Activated CD4-positive, alpha-beta T cell treated with anti-CD3 and anti-CD28 coated beads, Interleukin-2, amount 50 U/mL, for 16 hours (primary cell): ENCODE results near the gene ARHGAP10.
"Not testable (repeated sequence)": the region's sequence is repeated elsewhere in the genome, so short reads cannot be mapped to it uniquely, and the experiment has no call there.

Experiments
- DNase-seq: peaks from one replicate; pipeline ENCODE4 v3.0.0-alpha.2; 2020

The ARHGAP10 gene

DNA sequence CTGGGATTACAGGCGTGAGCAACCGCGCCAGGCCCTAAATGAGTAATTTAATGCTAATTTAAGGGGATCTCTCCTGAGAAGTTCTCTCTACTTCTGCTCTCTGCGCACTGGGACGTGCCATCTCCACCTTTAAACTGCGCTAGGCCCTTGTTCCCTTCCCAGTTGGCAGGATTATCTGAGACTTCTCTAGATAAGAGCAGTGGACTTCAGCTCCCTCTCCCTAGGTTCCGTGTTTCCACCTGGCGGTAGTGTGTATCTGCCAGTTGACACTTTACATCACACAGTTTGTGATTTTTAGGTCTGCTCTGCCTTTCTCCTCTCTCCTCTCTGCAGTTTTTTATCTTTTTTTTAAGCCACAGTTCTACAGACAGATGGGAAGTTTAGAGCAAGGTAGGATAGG lies 40.2 kb downstream of the ARHGAP10 start:
- no peak for DNase-seq

DNA sequence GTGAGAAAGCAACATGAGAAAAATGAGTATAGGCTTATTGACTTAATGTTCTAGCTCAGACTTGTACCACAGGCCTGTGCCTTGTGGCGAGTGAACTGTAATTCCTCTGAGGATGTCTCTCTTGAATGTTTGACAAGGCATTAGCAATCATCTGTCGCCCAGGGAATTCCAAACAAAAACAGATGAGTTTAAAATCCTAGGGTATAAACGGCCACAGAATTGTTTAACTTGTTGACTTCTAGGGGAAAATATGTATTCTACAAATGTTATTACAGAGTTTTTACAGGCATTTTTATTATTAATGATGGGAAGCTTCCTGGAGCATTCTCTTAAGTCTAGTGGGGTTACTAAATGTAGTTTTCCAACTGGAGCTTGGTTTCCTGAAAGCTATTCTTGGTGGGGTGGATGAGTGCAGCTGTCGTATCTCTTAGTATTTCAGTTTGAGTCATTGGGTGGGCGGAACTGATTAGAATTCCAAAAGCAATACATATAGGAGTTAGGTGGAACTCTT lies 40.6 kb downstream of the ARHGAP10 start:
- DNase-seq, result no peak

DNA sequence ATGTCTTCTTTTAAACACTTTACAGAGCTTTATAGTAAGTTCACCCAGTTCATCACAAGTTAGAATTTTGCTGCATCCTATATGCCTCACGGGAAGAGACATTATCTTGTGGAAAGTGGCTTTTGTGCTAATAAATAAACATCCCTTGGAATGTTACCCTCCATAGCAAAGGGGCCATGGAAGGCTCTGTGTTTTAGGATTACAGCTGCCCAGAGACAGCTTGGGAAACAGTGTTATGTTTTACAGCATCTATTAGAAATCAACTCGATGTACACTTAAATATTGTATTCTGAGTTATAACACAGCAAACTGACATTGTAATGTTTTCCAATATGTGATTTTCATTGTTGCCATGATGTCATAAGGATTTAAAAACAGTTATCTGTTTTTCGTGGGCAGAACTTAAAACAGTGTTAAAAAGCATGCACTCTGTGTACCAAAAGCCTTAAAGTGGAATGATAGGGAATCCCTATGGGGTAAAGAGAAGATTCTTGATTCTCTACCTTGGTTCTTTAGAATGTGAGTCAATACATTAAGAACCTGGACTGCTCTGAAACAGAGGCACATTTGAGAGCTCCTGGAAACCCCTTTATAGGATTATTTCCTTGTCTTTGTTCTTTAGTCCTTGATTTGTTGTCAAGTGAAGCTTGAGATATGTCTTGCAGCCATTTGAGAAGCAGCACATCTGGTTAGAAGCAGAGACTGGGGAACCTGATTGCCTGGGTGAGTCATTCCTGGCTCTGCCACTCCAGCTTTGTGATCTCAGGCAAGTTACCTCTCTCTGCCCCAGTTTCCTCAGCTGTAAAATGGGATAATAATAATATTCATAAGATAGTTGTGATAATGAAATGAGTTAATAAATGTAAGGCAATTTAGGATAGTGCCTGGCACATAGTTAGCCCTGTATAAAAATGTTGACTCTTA lies 41.6 kb downstream of the ARHGAP10 start:
- DNase-seq, result no peak

DNA sequence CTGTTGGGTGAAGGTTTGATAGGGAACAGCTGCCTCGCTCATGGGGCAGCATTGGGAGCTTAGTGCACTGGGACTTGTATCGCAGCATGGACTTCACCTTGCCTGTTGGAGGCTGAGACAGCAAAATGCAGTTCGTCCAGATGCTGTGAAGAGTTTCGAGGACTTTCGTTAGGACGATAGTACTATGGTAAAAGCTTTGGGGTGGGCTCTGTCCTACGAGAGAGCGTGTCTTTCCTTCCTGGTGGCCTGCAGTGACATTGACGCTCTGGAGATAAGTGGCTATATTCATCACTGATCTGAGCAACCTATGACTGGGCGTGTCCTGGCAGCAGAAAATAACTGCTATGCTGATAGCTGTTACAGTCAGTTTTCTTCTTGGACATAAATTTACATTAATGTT lies 44.8 kb downstream of the ARHGAP10 start:
- DNase-seq, result no peak

DNA sequence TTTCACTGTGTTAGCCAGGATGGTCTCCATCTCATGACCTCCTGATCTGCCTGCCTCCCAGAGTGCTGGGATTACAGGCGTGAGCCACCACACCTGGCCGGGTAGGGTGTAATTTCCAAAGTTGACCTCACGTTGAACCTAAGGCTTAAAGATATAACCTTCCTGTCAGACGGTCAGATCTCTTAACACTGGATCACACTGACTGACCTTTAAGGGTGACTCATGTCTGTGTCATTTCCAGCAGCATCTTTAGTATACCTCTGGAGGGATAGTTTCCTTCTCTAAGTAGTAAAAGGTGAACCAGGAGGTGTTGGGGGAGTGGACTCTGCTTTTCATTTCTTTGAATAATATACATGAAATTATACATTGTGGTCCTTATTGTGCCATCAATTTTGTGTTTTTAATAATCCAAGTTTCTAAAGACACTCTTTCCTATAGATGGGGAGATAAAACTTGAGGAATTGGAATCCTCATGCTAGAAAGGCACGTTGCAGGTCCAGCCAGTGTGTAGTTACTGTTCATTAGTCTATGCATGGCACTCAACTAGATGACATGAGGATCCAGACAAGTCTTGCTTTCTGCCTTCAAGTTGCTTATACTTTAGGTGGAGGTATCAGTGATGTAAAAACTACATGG lies 45.7 kb downstream of the ARHGAP10 start:
- no peak for DNase-seq

DNA sequence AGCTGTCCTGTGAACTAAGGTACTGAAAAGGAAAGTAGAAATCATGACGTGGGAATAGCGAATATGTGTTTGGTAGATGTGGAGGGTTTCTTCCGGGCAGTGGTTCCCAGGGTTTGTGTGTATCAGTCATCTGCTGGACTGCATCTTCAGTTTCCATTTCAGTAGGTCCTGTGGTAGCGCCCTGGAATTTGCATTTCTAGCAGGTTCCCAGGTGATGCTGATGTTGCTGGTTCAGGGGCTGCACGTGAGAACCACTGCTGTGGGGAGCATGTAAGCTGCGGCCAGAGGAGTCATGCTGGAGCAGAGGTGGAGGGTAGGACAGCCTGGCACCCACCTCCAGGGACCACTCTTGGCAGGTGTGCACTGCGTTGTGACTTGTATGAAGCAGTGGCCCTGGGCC lies 47.1 kb downstream of the ARHGAP10 start:
- DNase-seq, result no peak

DNA sequence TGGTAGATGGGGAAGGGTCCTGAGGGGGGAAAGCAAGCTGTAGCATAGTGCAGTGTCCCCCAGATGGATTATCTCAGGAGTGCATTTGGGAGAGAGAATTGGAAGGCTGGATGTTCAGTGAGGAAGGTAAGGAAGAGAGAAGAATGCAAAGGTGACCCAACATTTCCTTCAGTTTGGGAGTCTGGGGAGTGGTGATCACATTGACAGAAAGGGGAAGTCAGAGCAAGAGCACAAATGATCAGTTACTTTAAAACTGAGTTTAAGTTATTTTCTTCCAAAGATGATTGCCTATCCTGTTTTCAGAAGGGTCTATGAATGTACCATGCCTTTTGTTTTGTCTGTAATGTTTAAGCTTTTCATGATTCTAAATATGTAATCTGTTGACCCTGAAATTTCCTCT lies 47.6 kb downstream of the ARHGAP10 start:
- no peak for DNase-seq

DNA sequence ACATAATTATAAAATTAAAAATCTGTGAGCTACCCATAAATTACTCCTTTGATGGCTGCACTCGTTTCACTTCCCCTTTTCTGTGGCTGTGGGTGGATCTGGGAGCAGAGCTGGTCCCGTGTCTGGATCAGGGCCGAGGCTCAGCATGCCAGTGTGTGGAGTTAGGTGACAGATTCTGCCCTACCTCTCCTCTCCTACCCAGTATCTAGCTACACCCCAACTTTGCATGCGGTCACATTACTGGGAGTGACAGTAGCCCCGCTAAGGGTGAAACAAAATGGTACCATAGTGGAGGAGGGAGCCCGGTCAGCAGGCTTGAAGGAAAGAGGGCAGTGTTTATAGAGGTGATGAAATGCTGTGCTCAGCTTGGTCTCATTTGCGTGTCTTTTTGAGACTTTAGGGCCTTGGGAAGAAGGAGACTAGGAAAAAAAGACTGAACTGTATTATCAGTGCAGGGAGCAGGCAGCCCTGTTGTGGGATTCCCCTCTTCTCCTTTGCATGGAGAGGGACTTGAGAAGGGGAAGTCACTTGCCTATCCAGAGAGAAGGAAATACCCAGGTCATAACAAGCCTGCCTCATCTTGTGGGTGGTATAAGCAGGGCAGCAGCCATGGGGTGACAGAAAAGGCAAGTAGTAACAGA lies 48.4 kb downstream of the ARHGAP10 start:
- DNase-seq, result no peak

DNA sequence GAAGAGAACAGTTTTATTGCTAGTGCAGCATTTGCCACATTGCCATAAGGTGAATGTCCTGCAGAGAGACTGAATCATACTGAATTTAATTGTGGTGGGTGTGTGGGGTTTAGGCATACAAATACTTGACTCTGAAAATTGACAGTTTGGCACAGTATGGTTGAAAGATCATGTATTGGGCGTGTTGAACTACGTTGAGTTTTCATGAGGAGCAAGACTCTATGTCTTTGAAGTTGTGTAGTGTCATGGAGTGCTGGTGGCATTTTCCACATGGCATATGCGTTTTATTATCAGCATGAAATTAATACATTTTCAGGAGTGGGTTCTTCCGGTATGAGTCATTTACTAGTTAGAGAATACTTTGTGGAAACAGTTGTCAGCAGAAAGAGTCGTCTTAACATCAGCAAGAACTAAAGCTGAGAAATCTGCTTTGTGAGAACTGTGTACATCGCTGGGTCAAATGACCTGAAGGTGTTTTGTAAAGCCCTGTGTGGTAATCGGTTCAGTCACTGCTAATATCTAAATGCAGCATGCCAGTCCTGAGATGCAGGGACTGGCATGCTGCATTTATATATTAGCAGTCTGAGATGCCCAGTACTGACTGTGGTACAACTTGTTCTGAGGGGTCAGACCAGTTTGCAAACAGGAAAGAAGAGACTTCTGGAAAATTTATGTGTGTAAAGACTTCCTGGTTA lies 50.3 kb downstream of the ARHGAP10 start:
- no peak for DNase-seq

DNA sequence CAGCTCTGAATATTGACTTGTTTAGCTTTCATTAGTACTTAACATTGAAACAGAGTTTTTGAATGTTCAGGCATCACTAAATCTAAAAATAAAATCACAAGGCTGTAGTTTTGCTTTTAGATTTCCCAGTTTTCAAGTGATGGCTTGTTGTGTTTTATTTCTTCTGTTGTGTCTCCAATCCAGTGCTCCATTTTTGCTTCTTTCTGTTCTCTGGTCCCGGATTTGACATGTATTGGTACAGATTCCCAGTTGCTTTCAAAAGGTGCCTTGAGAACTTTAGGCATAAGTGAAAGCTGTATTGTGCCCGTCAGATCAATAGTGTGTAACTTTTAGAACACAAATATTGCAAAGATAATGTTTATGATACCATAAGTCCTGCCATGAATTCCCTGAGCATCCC lies 53.2 kb downstream of the ARHGAP10 start:
- no peak for DNase-seq

DNA sequence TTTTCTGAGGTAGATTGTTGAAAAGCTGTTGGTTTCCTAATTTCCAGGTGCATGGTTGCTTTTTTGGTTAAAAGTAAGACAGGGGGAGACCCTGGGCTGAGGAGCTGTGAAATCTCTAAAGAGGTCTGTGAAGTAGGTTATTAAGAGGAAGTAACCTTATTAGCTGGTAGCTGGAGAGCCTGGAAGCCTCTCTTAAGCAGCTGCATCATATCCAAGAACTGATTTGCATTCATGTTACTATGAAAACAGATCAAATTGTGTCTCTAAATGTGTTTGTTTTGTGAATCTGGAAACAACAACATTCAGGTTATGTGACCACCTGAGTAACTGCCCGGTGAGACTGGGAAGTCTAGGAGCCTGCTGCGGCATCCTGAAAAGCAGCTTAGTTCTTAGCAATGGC lies 54.1 kb downstream of the ARHGAP10 start:
- no peak for DNase-seq

DNA sequence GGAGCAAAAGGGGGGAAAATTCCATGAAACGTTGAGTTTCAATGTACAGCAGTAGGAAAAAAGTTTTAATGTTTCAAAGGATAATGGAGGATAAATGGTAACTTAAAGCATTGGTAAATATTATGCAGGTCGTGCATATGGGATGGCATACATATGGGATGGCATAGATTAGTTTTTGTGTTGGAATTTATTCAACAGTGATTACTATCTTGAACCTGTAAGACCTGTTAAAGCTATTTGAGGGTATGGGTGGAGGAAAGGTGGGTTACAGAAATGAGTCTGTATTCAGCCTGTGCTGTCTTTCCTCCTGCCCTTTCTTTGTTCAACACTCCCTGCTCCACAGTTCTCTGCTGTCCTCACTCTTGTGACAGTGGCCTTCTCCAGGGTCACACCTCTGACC lies 54.6 kb downstream of the ARHGAP10 start:
- no peak for DNase-seq

DNA sequence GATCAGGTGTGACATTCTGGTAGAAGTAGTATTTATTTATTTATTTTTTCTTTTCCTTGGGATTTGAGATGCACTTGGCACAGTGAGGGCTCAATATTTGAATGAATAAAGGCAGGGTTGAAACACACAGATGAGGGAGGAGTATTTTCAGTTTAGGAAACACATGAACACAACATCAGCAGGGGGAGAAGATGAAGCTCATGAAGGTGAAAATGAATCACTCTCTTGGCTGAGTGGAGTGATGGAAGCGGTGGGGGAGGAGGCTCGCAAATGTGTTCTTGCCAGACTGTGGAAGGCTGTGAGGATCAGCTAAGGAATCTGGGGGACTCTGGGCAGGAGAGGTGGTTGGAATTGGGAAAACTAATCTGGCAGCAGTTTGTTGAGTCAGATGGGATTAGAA lies 55.3 kb downstream of the ARHGAP10 start:
- DNase-seq, result no peak

DNA sequence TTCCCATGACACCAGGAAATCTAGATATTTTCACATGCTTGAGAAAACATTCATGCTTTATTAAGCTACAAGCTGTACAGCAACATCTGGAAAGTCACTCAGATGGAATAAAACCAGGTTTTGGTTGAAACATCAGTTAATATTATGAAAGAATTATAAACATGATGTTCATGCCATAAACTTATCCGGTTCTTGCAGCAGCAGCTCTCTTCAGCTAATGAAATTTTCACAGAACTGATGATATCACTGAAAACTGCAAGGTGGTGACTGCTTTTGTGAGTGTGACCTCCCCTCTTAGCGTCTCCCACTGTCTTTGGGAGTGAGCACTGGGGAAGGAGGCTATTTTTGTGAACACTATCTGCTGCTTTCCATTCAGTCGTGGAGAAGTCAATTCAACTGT lies 56.9 kb downstream of the ARHGAP10 start:
- DNase-seq, result no peak

DNA sequence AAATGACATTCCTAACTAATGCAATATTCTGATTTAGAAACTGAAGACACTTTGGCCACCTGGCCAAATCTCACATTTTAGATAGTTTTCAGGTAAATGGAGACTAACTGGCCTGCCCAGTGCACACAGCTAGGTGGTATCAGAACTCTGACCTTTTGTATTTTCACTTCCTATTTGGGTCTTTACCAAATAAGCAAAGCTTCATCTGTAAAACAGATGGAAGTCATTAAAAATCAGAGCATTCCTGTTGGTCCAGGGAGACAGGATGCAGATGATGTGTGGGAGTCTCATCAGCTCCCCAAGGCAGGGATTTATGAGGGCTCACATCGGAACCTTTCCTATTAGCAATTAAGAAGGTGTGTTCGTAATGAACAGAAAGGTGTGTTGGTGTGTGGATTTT lies 57.7 kb downstream of the ARHGAP10 start:
- DNase-seq, result no peak

DNA sequence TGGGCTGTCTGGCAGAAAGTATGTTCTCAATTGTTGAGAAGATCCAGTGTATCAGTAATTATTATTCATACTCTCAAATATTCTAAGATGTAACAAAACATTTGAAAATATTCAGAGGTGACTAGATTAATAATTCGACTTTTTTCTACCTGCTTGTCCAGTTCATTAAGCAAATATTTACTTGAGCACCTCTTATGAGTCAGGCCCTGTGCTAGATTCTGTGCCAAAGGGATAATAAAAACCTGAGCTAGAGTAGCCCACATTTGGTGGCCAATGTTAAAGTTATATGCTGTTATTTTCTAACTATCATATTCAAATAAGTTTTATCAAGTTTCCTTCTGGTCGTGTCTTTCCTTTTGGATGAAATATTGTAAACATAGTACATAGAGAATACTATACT lies 58.5 kb downstream of the ARHGAP10 start:
- DNase-seq, result no peak

DNA sequence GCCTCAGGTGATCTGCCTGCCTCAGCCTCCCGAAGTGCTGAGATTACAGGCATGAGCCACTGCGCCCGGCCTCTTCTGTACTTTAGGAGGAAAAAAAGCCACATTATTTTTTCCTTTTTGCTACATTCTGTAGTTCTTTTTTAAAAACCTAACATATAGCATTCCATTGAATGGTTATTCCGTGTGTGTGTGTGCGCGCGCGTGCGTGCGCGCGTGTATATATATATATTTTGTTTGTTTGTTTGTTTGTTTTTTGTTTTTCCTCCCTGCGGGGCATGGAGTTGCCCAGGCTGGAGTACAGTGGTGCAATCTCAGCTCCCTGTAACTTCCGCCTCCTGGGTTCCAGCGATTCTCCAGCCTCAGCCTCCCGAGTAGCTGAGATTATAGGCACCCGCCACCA lies 59.5 kb downstream of the ARHGAP10 start:
- DNase-seq, result no peak

DNA sequence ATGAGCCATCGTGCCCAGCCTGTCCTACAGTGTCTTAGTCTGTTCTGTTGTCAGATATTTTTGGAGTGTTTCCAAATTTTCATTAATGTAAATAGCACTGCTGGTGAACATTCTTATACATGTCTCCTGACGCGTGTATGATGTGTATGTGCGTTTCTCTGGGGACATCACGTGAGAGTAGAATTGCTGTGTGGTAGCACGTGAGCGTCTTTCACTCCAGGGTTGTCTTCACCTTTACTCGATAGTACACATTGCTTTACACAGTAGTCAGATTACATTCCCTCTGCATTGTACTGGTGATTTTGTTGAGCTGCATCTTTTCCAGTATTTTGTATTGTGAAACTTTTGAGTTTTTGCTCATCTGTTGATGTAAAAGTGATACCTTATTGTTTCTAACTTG lies 60.0 kb downstream of the ARHGAP10 start:
- DNase-seq, result no peak

DNA sequence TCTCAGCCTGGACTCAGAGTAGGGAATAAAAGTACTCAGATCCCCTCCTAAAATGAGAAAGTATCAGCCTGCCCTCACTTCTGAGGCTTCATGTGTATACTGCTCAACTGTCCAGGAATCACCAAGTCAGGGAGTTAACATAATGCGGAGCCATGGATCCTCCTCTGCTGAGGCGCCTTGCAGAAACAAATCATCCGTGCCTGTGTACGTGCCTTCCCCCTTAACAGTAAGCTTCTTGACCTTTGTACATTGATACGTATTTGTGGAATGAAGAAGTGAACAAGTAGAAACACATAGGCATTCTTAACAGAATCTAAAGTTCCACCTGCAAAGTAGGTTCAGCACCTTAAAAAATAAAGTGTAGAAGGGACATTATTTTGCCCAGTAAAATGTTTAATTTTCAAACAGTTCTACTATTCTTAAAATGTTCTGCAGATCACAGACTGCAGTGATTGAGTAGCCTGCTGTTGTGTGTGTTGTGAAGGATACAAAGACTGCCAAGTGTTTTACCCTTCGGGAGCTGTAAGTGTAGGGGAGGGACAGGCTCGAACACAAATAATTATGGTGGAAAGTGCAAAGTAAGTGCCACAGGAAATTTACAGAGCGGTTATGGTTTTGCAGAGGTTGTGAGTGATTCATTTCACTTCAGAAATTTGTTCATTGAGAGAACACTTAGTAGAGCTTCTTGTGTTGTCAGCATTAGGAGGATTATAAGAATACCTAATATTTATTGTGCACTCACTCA lies 61.9 kb downstream of the ARHGAP10 start:
- peak; percentile 77 for DNase-seq

DNA sequence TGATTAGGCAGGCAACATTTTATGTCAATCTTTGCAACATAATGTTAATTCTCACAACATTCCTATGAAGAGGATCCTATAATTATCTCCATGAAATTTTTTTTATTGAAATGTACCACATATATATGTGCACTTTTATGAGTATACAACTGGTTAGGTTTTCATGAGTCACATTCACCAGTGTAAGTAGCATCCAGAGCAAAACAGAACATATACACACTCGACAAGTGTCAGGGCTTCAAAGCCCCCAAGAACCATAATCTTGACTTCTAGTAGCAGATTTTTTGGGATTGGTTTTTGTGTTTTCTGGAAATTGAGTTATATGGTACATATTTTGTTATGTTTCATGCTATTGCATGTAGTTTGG lies 62.4 kb downstream of the ARHGAP10 start:
- peak; percentile 48 for DNase-seq

DNA sequence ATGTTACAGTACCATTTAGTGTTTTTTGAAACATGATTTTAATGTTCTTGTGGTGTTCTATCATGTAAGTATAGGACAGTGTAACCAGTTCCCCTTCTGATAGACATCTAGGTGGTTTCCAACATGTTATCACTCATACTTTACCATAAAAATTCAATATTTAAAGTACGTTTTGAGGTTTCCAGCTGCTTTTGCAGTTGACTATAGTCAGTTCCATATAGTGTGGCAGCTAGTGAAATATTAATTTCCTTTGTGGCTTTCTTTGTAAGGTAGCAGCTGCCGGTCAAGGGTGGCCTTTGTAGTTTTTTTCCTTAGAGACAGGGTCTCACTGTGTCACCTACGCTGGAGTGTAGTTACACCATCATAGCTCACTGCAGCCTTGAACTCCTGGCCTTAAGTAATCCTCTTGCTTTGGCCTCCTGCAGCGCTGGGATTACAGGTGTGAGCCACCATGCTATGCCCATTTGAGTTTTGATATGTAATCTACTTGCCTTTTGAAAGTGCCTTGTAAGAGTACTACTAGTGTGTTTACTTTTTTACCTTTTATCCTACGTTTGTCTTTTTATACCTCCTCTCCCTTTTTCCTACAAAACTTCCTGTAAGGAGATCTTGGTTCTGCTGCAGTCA lies 63.0 kb downstream of the ARHGAP10 start:
- peak; percentile 56 for DNase-seq

DNA sequence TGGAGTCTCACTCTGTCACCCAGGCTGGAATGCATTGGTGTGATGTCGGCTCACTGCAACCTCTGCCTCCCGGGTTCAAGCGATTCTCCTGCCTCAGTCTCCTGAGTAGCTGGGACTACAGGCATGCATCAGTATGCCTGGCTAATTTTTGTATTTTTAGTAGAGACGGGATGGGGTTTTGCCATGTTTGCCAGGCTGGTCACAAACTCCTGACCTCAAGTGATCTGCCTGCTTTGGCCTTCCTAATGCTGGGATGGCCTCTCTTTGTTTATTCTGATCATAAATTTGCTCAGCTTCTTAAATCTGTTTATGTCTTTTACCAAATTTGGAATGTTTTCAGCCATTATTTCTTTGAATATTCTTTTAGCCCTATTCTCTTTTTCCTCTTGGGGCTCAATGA lies 67.2 kb downstream of the ARHGAP10 start:
- DNase-seq, result not testable (repeated sequence)
